ENCODE results near the gene RRAD. TPM values are rescaled to one million over a fixed set of nuclear protein-coding genes. Genes with fewer than 3 reads are reported as not detected.

RRAD gene
- total and polyA plus RNA-seq, 2 donors = 0.85 to 13.3 TPM

DNA sequence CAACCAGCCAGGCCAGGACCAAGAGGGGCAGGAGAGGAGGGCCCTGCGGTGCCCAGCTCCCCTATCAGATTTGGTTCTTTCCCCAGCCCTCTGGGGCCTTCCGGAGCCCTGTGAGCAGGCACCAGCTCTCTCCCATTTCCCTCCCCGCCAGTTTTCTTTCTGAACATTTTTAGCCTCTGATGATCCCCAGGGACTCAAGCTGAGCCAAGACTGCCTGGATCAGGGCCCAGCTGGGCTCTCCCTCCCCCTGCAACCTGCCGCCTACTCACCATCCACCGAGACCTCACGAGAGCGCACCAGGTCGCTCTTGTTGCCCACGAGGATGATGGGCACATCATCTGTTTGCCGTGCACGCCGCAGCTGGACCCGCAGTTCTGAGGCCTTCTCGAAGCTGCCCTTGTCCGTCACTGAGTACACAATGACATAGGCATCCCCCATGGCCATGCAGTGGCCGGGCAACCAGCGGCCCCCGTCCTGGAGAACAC is 2.0 kb downstream of the RRAD start:
- 92% methylated on average over 18 of the region's 18 CpGs for WGBS
- Histone ChIP-seq H3K27ac (ENCODE audit: low read depth in 1 of 2, low read length in 1 of 2) (no peak overlapping the region), H3K4me3 (ENCODE audit: low read length in 2 of 2) (no peak overlapping the region), H3K36me3 (ENCODE audit: control insufficient read depth in 2 of 2, insufficient read depth in 2 of 2, low read length in 1 of 2) (no peaks in the 10 kb centered on the region), H3K27me3 (ENCODE audit: control insufficient read depth in 2 of 2, insufficient read depth in 1 of 2, low read length in 1 of 2) (peaks cover 47 to 94% of the 10 kb centered on the region in 2 donors), H3K4me1 (ENCODE audit: control insufficient read depth in 2 of 2, insufficient read depth in 2 of 2, low read length in 2 of 2) (peaks cover 4 to 5% of the 10 kb centered on the region in 2 donors), H3K9me3 (ENCODE audit: control insufficient read depth in 2 of 2, insufficient read depth in 1 of 2, low read length in 1 of 2) (peaks cover 0 to 1% of the 10 kb centered on the region in 2 donors)
- no peak for DNase-seq (ENCODE audit: low read depth in 6 of 9, low spot score in 9 of 9)

DNA sequence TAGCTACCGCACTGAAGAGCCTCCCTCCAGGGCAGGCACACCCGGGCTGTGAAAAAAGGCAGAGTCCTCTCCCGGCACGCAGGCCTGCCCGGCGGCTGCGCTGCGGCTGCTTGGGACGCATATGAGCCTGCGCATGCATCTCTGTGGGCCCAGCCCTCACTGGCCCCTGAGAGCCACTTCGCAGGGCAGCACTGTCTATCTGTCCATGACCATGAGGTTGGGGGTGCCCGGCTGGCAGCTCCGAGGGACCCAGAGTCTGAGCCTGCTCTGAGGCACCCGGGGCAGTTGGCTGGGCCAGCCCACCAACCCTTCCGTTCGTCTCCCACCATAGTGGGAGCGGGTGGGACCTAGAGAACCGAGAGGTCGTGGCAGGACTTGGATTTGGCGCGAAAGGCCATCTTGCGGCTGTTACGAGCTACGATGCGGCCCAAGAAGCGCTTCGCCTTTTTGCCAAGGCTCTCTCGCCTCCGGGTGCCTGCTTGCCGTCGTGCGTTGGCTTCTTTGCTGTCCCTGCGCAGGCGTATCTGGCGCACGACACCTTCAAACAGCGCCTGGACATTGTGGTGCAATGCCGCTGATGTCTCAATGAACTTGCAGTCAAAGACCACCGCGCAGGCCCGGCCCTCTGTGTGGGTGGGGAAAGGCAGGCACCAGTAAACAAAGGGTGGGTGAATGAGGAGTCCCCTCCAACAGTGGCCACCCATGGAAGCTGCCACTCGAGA is 3.4 kb downstream of the RRAD start:
- H3K27me3 ChIP-seq (ENCODE audit: control insufficient read depth in 2 of 2, insufficient read depth in 1 of 2, low read length in 1 of 2) = peaks cover 42 to 91% of the 10 kb centered on the region in 2 donors
- 80% methylated on average over 42 of the region's 42 CpGs for WGBS
- H3K36me3 ChIP-seq (ENCODE audit: control insufficient read depth in 2 of 2, insufficient read depth in 2 of 2, low read length in 1 of 2) = no peaks in the 10 kb centered on the region
- H3K27ac ChIP-seq (ENCODE audit: low read depth in 1 of 2, low read length in 1 of 2) = no peak overlapping the region
- no peak overlapping the region for H3K4me3 ChIP-seq (ENCODE audit: low read length in 2 of 2)
- H3K4me1 ChIP-seq (ENCODE audit: control insufficient read depth in 2 of 2, insufficient read depth in 2 of 2, low read length in 2 of 2) = peaks cover 4 to 5% of the 10 kb centered on the region in 2 donors
- H3K9me3 ChIP-seq (ENCODE audit: control insufficient read depth in 2 of 2, insufficient read depth in 1 of 2, low read length in 1 of 2) = peaks cover 0 to 1% of the 10 kb centered on the region in 2 donors
- no peak for DNase-seq (ENCODE audit: low read depth in 6 of 9, low spot score in 9 of 9)

DNA sequence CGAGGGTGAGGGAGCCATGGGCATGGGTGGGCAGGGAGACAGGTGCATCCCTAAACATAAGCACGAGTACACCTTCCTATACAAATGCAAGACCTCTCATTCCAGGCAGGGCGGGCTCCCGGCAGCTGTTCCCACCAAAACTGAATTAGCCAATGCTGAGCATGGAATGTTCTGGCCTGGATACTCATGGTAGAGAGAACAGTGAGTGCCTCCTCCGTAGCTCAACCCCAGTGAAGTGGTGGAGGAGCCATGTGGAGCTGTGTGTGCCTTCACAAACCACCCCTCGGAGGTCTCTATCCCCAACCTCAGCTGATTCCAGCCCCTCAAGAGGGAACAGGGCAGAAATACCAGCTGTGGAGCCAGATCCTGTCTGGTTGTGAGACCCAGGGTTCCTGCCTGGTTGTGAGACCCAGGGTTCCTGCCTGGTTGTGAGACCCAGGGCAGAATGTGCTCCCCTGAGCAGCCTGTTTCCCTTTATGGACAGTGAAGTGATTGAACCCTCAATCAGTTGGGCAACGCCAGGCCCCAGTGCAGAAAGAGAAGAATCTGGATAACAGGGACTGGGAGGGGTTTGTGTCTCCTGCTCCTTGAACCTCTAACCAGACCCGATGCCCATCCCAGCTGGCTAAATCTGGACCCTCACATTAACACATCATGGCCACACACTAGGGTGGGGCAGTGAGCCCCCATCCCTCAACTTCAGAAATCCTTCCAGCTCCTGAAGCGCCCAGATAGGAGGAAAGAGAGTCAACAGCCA is 4.2 kb downstream of the RRAD start:
- Histone ChIP-seq H3K9me3 (ENCODE audit: control insufficient read depth in 2 of 2, insufficient read depth in 1 of 2, low read length in 1 of 2) (peaks cover 0 to 1% of the 10 kb centered on the region in 2 donors), H3K36me3 (ENCODE audit: control insufficient read depth in 2 of 2, insufficient read depth in 2 of 2, low read length in 1 of 2) (no peaks in the 10 kb centered on the region), H3K27ac (ENCODE audit: low read depth in 1 of 2, low read length in 1 of 2) (no peak overlapping the region), H3K4me1 (ENCODE audit: control insufficient read depth in 2 of 2, insufficient read depth in 2 of 2, low read length in 2 of 2) (peaks cover 4 to 5% of the 10 kb centered on the region in 2 donors), H3K27me3 (ENCODE audit: control insufficient read depth in 2 of 2, insufficient read depth in 1 of 2, low read length in 1 of 2) (peaks cover 35 to 85% of the 10 kb centered on the region in 2 donors), H3K4me3 (ENCODE audit: low read length in 2 of 2) (no peak overlapping the region)
- no peak for DNase-seq (ENCODE audit: low read depth in 6 of 9, low spot score in 9 of 9)
- WGBS = 79% methylated on average over 9 of the region's 9 CpGs

DNA sequence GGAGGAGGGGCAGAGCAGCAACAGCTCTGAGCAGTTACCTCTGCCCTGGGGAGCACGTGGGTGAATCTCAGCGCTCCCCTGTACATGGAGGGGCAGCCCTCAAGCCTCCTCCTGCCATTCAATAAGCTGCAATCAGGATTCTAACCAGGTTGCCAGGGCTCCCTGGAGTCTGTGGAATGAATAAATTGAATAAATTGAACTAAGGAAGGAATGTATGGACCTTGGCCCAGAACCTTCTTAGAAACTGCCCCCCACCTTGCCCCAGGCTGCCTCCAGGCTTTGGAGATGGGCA is 5.1 kb downstream of the RRAD start:
- 75% methylated on average over 2 of the region's 2 CpGs for WGBS
- H3K27ac ChIP-seq (ENCODE audit: low read depth in 1 of 2, low read length in 1 of 2) = no peak overlapping the region
- DNase-seq (ENCODE audit: low read depth in 6 of 9, low spot score in 9 of 9) = no peak
- peaks cover 26 to 79% of the 10 kb centered on the region in 2 donors for H3K27me3 ChIP-seq (ENCODE audit: control insufficient read depth in 2 of 2, insufficient read depth in 1 of 2, low read length in 1 of 2)
- H3K4me1 ChIP-seq (ENCODE audit: control insufficient read depth in 2 of 2, insufficient read depth in 2 of 2, low read length in 2 of 2) = peaks cover 2 to 4% of the 10 kb centered on the region in 2 donors
- no peak overlapping the region for H3K4me3 ChIP-seq (ENCODE audit: low read length in 2 of 2)
- H3K36me3 ChIP-seq (ENCODE audit: control insufficient read depth in 2 of 2, insufficient read depth in 2 of 2, low read length in 1 of 2) = no peaks in the 10 kb centered on the region
- peaks cover 0 to 1% of the 10 kb centered on the region in 2 donors for H3K9me3 ChIP-seq (ENCODE audit: control insufficient read depth in 2 of 2, insufficient read depth in 1 of 2, low read length in 1 of 2)

DNA sequence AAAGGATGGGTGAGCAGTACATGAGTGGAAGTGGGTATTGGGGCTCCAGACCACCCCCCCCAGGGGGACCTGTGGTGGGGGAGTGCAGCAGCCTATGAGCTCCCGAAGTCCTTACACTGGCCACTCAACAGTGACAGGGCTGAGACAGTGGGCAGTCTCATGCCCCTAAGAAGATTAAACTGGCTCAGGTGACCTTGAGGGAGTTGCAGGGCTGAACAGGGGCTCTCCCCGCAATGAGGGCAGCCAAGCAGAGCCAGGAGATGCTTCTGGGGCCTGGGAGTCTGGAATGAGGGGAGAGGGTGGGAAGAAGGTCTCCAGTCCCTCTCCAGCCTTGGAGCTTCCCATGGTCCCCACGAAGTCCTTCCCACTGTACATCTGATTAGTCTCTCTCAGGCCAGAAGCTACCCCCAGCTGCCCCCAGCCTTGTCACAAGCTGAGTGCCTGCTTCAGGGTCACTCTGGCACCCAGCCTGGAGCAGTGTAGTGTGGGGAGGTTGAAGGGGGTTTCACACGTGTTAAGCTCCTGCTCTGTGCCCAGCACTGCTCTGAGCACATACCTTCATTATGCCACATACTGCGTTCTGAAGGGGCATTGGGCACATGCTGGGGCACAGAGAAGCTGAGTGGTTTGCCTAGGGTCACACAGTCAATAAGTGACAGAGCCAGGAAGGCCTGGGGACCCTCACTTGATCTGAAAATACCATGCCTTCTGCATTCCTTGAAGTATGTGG is 5.6 kb downstream of the RRAD start:
- no peaks in the 10 kb centered on the region for H3K36me3 ChIP-seq (ENCODE audit: control insufficient read depth in 2 of 2, insufficient read depth in 2 of 2, low read length in 1 of 2)
- peaks cover 0 to 1% of the 10 kb centered on the region in 2 donors for H3K9me3 ChIP-seq (ENCODE audit: control insufficient read depth in 2 of 2, insufficient read depth in 1 of 2, low read length in 1 of 2)
- peaks cover under 1 to 2% of the 10 kb centered on the region in 2 donors for H3K4me1 ChIP-seq (ENCODE audit: control insufficient read depth in 2 of 2, insufficient read depth in 2 of 2, low read length in 2 of 2)
- DNase-seq (ENCODE audit: low read depth in 6 of 9, low spot score in 9 of 9) = no peak
- no peak overlapping the region for H3K4me3 ChIP-seq (ENCODE audit: low read length in 2 of 2)
- WGBS = 83% methylated on average over 5 of the region's 5 CpGs
- H3K27ac ChIP-seq (ENCODE audit: low read depth in 1 of 2, low read length in 1 of 2) = no peak overlapping the region
- peaks cover 21 to 78% of the 10 kb centered on the region in 2 donors for H3K27me3 ChIP-seq (ENCODE audit: control insufficient read depth in 2 of 2, insufficient read depth in 1 of 2, low read length in 1 of 2)

DNA sequence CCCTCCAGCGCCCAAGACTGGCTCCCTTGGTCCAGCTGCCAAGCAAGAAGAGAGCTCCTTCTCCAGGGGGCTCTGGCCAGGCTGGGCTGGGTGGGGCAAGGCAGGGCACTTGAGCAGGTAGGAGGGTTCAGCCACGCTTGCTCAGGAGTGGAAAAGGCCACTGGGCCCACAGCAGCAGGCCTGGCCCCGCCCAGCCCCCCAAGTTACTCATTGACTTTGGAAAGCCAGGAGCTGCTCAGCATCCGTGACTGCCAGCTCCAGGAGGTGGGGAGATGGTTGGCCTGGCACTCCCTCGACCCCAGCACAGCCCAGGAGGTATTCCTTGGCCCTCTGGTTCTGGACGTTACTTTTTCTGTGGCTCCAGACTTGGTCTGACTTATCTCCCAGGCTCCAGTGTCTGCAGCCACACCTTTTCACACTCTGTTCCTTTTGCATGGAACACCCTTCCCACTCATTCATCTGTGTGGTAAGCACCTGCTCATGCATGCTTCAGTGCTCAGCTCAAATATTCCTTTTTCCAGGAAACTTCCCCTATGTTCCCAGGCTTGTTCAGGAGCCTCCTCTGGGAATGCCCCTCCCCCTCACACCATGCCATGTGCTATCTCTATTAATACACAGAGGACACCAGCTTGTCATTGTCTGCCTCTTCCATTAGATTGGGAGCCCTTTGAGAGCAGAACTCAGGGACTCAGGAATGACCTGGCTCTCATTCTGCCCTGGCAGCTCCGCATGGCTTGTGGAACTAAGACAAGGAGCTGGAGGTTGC is 6.3 kb downstream of the RRAD start, which contains the start of gene CDH16:
Gene CDH16, minus strand, starts transcription at position 83 of the 766 bp plus-strand sequence. CDS start 820 bp downstream, outside the sequence.
- Histone ChIP-seq H3K4me3 (ENCODE audit: low read length in 2 of 2) (no peak within 1 kb of the TSS), H3K4me1 (ENCODE audit: control insufficient read depth in 2 of 2, insufficient read depth in 2 of 2, low read length in 2 of 2) (no peaks in the 10 kb centered on the region), H3K36me3 (ENCODE audit: control insufficient read depth in 2 of 2, insufficient read depth in 2 of 2, low read length in 1 of 2) (no peaks in the 10 kb centered on the region), H3K27ac (ENCODE audit: low read depth in 1 of 2, low read length in 1 of 2) (no peak within 1 kb of the TSS), H3K9me3 (ENCODE audit: control insufficient read depth in 2 of 2, insufficient read depth in 1 of 2, low read length in 1 of 2) (peaks cover 0 to 1% of the 10 kb centered on the region in 2 donors), H3K27me3 (ENCODE audit: control insufficient read depth in 2 of 2, insufficient read depth in 1 of 2, low read length in 1 of 2) (peaks cover 14 to 74% of the 10 kb centered on the region in 2 donors)
- 84% methylated on average over 7 of the region's 7 CpGs for WGBS
- DNase-seq (ENCODE audit: low read depth in 6 of 9, low spot score in 9 of 9) = no peak

DNA sequence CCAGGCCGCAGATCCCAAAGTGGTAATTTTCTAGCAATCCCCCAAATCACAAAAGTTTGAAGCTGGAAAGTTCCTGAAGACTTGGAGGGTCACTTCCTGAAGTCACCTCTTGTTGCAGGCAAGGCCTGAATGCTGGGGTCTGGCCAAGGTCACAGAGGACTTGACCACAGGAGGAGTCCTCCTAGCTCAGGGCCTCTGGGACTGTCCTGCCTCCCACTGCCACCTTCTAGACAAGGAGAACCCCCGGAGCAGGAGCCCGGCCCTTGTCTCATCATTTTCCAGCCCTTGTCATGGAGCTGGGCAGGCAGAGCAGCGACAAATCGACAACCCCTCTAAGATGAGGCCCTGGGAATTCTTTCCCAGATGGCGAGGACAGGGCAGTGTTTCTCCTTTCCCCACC is 7.0 kb downstream of the RRAD start:
- WGBS = 96% methylated on average over 6 of the region's 6 CpGs
- Histone ChIP-seq H3K36me3 (ENCODE audit: control insufficient read depth in 2 of 2, insufficient read depth in 2 of 2, low read length in 1 of 2) (no peaks in the 10 kb centered on the region), H3K4me1 (ENCODE audit: control insufficient read depth in 2 of 2, insufficient read depth in 2 of 2, low read length in 2 of 2) (no peaks in the 10 kb centered on the region), H3K27ac (ENCODE audit: low read depth in 1 of 2, low read length in 1 of 2) (no peak overlapping the region), H3K9me3 (ENCODE audit: control insufficient read depth in 2 of 2, insufficient read depth in 1 of 2, low read length in 1 of 2) (peaks cover 0 to under 1% of the 10 kb centered on the region in 2 donors), H3K4me3 (ENCODE audit: low read length in 2 of 2) (no peak overlapping the region), H3K27me3 (ENCODE audit: control insufficient read depth in 2 of 2, insufficient read depth in 1 of 2, low read length in 1 of 2) (peaks cover 9 to 68% of the 10 kb centered on the region in 2 donors)
- DNase-seq (ENCODE audit: low read depth in 6 of 9, low spot score in 9 of 9) = no peak

DNA sequence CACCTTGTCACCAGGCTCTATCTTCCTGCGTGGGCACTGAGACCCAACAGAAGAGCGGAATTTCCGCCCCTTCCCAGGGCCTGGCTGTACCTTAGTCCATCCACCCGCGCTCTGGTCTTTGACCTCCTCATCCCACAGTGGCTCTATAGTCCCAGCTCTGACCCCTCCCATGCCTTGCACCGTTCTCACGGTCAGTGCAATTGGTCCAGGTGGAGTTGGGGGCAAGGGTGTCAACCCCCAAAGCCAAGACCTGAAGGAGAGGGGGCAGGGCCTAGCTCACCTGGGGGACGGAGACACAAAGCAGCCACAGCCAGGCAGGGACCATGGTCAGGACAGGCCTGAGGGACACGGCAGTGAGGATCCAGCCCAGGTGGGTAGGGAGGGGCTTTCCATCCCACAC is 7.6 kb downstream of the RRAD start:
- DNase-seq (ENCODE audit: low read depth in 6 of 9, low spot score in 9 of 9) = no peak
- Histone ChIP-seq H3K4me1 (ENCODE audit: control insufficient read depth in 2 of 2, insufficient read depth in 2 of 2, low read length in 2 of 2) (no peaks in the 10 kb centered on the region), H3K4me3 (ENCODE audit: low read length in 2 of 2) (no peak overlapping the region), H3K27ac (ENCODE audit: low read depth in 1 of 2, low read length in 1 of 2) (no peak overlapping the region), H3K36me3 (ENCODE audit: control insufficient read depth in 2 of 2, insufficient read depth in 2 of 2, low read length in 1 of 2) (no peaks in the 10 kb centered on the region), H3K9me3 (ENCODE audit: control insufficient read depth in 2 of 2, insufficient read depth in 1 of 2, low read length in 1 of 2) (no peaks in the 10 kb centered on the region), H3K27me3 (ENCODE audit: control insufficient read depth in 2 of 2, insufficient read depth in 1 of 2, low read length in 1 of 2) (peaks cover 3 to 65% of the 10 kb centered on the region in 2 donors)
- WGBS = 94% methylated on average over 9 of the region's 9 CpGs
